ENCODE measurements around the gene MGME1.

MGME1 gene

DNA sequence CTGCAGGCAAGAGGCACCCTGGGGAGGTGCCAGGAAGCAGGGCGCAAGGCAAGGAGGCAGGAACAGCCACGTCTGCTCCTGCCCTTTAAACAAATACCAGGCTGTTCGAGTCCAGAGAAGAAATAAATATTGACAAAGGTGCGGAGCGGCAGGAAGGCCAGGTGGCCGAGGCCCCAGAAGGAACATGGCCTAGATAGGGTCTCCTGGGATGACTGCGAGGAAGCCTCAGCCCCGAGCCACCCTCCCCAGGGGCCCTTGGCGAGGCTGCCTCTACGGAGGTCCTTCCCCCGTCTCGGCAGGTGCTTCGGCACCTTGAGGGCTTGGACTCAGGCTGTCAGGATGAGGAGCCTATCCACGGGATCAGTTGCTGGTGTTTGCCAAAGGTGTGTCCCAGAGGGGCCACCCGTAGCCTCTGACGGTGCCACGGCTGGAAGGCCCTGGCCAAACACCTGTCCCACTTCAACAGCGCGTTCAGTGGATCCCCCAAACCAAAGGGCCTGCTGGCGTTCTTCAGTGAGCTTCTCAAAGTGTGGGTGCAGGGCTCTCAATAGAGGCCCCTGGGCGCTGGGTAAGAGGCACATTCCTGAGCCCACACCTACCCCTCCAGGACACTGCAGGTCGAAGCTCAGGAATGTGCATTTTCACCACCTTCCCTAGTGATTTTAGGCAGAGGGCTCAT, 40.0 kb upstream of the MGME1 start:
- TF ChIP-seq CTCF (IDR thresholded peaks at IDR 0.05; ENCODE audit: low read depth, low read length) = no peak
- no peak for DNase-seq (ENCODE audit: low read depth in 2 of 2)
- no peak overlapping the region for H3K4me3 ChIP-seq (replicated peaks in 1 of 2; ENCODE audit: low read depth in 2 of 2, low read length in 2 of 2)

DNA sequence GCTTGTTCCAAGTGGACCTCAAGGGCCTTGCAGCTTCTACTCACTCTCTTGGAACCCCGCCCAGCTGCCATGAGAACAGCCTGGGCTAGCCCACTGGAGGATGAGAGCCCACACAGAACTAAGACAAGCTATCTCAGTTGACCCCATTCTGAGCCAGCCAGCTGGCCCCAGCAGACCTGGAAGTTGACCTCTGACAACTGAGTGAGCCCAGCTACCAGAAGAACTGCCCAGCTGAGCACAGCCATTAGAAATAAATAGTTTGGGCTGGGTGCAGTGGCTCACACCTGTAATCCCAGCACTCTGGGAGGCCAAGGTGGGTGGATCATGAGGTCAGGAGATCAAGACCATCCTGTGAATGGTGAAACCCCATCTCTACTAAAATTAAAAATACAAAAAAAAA, 37.3 kb upstream of the MGME1 start:
- DNase-seq (ENCODE audit: low read depth in 2 of 2) = no peak
- no peak overlapping the region for H3K4me3 ChIP-seq (replicated peaks in 1 of 2; ENCODE audit: low read depth in 2 of 2, low read length in 2 of 2)
- TF ChIP-seq CTCF (IDR thresholded peaks at IDR 0.05; ENCODE audit: low read depth, low read length) = no peak

DNA sequence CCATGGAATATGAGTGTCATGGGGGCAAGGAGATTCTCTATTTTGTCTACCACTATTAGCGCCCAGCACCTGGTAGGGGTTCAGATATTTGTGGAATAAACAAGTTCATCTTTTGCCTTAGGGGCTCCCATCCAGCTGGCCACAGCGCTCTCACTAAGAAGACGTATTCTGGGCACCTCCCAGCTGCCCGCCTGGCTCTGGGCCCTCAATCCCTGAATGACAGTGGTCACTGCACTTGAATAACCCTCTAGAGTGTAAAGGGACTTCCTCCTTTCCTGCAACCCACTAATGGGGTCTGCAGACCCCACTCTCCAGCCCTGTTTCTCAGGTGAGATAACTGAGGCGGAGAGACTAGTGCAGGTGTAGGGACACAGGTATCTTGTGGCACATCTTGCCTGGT, 36.4 kb upstream of the MGME1 start:
- no peak overlapping the region for H3K4me3 ChIP-seq (replicated peaks in 1 of 2; ENCODE audit: low read depth in 2 of 2, low read length in 2 of 2)
- no peak for TF ChIP-seq CTCF (IDR thresholded peaks at IDR 0.05; ENCODE audit: low read depth, low read length)
- DNase-seq (ENCODE audit: low read depth in 2 of 2) = no peak

DNA sequence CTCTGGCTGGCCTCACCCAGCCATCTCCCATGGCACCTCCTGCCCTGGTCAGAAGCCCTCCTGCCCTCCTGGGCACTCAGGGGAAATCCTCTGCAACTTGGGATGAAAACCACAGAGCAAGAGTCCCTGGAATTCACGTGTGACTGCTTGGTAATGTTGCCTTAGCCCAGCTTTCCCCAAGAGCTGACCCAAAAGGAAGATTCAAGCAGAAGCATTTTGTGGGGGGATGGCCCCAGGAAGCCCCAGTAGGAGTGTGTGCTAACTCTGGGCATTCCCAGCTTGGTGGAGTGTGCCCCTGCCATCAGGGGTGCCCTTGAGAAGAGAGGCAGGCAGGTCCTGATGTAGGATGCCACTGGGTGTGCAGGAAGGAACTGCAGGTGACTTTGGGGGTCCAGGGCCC, 35.7 kb upstream of the MGME1 start:
- DNase-seq (ENCODE audit: low read depth in 2 of 2) = no peak
- H3K4me3 ChIP-seq (replicated peaks in 1 of 2; ENCODE audit: low read depth in 2 of 2, low read length in 2 of 2) = no peak overlapping the region
- TF ChIP-seq CTCF (IDR thresholded peaks at IDR 0.05; ENCODE audit: low read depth, low read length) = no peak

DNA sequence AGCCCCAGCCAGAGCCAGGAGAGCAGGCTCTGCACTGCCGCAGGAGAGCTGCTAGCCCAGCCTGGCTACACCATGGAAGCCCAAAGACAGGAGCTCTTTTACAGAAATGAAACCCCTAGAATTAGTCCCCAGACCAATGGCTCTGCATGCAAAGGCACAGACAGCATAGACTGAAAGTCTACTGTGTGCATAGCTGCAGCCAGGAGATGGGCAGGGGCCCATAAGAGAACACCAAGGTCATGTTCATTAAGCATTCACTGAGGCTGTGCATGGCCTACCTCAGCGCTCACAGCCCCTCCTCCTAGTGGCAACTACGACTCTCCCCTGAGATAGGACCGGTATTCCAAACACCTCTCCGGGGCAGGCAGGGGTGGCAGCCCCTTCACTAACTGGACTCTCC, 35.1 kb upstream of the MGME1 start:
- DNase-seq (ENCODE audit: low read depth in 2 of 2) = no peak
- H3K4me3 ChIP-seq (replicated peaks in 1 of 2; ENCODE audit: low read depth in 2 of 2, low read length in 2 of 2) = no peak overlapping the region
- TF ChIP-seq CTCF (IDR thresholded peaks at IDR 0.05; ENCODE audit: low read depth, low read length) = no peak

- TF ChIP-seq CTCF (IDR thresholded peaks at IDR 0.05; ENCODE audit: low read depth, low read length) = no peak
- DNase-seq (ENCODE audit: low read depth in 2 of 2) = peak in 1 of 2 donors; percentile 34
- H3K4me3 ChIP-seq (replicated peaks in 1 of 2; ENCODE audit: low read depth in 2 of 2, low read length in 2 of 2) = no peak overlapping the region
Observed at GRCh38 chr20:17934141-17934862, 34.5 kb upstream of the MGME1 start.

Measured in cardiac fibroblast (primary cell).